HG02840 (cell line): ENCODE data around the gene KRTAP12-2.
"Not testable (repeated sequence)": the region's sequence is repeated elsewhere in the genome, so short reads cannot be mapped to it uniquely, and the experiment has no call there.

Source experiments
- ATAC-seq: cut with Tn5 transposase; IDR thresholded peaks from one replicate; pipeline ENCODE4 v1.9.1; 2021; ENCODE audit warnings: mild to moderate bottlenecking, moderate library complexity, moderate number of reproducible peaks; ENCODE audit not compliant: unreplicated experiment, low FRiP score

The KRTAP12-2 gene

DNA sequence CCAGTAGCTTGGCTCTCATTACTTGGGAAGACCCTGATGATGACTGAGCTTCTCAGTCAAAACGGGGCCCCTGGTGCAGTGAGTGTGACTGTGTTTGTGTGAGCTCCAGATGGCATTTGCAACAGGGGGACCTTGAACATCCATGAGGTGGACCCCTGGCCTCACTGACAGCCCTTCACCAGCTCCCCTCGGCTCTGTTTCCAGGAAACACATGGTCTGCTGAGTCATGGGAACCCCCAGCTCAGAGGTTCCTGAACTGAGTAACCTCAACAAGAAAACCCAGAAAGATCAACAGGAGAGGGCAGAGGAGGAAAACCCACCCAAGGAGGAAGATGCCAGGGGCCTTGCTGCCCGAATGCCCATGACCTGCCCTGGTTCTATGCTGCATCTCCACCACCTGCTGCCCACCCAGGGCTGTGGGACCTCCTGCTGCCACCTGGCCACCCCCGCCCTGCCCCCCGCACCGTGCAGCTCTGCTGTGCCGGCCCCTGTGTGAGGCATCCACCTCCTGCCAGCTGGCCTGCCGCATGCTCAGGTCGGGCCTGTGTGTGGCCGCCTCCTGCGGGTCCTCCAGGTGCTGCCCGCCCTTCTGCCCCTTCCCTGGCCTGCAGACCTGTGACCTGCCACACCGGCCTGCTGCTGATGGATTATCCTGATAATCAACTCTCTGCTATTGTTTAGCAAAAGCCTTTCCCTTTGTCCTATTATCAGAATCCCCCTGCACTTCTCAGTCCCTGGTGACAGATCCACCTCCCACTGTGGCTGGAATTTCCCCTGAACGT, 19.5 kb upstream of the KRTAP12-2 start:
- no peak for ATAC-seq

DNA sequence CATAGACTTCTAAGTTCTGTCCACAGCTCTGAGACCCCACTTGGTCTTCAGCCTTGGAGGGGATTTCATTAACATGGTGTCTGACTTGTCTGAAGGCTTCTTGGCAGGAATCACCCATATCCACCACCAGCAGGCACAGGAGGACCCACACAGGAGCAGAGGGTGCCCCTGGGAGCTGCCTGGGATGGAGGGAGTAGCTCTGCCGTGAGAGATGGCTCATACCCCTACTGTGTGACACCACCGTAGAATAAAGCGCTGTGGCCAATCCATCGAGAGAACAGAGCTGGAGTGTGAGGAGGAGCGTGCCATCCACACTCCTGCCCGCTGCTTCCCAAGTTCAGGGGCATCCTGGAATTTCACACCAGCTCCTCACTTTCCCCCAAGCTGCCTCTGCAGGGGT, 18.3 kb upstream of the KRTAP12-2 start:
- not testable (repeated sequence) for ATAC-seq

DNA sequence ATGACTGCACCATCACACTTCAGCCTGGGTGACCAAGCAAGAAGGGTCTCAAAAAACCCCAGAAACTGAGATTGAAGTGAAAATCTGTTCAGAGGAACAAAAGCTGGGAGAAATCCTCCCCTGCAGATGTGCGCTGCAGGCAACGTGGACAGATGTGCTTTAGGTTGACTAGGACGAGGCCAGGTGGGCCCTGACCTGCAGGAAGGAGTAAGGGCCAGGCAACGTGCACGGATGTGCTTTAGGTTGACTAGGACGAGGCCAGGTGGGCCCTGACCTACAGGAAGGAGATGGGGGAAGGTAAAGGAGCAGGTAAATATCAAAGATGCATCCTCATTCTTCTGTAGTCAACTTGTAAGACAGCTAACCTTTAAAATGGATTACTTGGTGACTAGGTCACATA, 17.8 kb upstream of the KRTAP12-2 start:
- ATAC-seq, result no peak

DNA sequence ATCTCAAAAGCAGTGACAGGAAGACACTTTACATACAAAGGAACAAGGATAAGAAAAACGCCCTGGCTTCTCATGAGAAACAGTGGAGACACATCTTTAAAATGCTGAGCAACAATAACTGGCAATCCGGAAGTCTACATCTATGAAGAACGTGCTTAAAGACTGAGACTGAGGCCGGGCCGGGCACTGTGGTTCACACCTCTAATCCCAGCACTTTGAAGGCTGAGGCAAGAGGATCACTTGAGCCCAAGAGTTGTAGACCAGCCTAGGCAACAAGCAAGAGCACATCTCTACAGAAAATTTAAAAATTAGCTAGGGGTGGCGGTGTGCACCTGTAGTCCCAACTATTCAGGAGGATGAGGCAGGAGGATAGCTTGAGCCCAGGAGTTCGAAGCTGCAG, 17.4 kb upstream of the KRTAP12-2 start:
- ATAC-seq, result no peak

DNA sequence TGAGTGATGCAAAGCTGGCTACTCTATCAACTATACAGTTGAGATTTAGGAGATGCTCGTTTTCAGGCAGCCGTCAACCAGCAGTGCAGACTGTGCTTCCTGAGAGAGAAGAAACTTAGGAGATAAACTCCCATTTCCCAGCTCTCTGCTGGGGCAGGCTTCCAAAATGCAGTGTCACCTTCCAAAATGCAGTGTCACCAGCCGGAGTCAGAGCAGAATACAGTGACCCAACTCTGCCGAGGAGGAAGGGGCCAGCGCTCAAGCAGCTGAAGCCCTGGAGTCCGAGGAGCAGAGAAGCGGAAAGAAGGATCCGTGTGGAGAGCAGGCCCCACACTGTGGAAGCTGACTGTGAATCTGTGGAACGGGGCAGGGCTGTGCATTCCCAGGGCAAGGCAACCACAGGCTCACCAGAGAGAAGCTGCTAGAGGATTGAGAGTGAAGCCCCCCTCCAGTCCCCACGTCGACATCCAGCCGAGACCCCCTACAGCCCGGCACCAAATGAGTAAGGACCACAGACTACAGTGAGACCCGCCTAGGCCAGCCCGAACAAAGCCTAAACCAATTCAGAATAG, 15.9 kb upstream of the KRTAP12-2 start:
- ATAC-seq, result no peak

DNA sequence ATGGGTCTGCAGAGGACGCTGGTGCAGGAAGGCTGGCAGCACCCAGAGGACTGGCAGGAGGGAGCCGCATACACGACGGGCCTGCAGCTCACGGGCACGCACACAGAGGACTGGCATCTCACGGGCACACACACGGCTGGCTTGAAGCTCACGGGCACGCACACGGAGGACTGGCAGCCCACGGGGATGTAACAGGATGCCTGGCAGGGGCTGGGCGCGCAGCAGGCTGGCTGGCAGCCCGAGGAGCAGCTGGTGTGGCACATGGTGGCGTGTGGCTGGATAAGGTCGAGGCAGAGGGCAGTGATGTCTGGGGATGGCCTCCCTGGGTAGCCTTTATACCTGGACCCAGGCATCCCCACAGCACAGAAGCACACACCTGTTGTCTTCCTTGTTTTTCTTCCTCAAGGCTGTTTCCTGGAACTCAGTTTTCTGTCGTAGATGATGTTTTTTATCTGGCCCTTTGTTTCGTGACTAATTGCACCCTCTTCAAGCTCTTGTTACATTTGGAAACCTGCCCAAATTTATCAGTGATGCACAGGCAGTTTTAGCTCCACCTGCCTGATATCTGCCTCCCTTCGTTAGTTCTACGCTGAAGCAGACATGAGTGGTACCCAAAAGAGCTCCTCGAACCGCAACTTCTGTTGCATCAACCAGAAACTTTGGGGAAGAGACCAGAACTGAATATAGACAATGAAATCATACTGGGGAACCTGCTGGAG, 15.3 kb upstream of the KRTAP12-2 start, which contains the start of gene KRTAP12-1:
TSS of gene KRTAP12-1 (minus strand) at position 303 of the 719 bp plus-strand sequence. CDS start at position 263, 40 bp downstream.
- no peak for ATAC-seq

DNA sequence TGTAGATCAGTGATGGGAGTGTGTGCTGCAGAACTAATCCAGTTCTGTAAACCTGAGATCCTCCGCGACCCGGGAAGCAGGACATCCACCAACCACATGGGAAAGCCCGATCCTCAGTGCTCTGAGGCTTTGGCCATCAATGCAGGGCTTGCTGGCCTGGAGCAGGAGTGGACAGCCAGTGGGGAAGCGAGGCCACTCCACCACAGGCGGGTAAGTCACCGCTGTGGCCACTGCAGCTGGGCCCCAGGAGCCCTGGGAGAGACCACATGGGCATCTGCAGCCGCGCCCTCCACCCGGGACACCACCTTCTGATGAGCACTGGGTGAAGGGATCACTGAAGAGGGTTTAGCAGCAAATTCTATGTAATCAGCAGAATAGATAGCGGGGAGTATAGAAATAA, 14.4 kb upstream of the KRTAP12-2 start:
- no peak for ATAC-seq

DNA sequence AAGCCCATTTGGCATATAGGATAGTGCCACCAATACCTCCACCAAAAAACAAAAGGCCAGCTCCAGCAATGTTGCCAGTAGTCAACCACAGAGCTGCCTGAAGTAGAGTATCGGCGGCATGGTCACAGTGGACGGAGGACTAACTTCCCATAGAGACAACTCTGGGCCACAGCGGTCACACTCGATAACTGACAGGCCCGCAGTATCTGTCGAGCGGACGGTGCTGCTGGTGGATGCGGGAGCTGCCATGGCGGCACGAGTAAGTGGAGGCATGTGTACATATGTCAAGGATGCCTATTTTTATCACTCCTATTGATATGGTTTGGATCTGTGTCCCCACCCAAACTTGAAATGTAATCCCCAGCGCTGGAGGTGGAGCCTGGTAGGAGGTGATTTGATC, 11.2 kb upstream of the KRTAP12-2 start:
- no peak for ATAC-seq

DNA sequence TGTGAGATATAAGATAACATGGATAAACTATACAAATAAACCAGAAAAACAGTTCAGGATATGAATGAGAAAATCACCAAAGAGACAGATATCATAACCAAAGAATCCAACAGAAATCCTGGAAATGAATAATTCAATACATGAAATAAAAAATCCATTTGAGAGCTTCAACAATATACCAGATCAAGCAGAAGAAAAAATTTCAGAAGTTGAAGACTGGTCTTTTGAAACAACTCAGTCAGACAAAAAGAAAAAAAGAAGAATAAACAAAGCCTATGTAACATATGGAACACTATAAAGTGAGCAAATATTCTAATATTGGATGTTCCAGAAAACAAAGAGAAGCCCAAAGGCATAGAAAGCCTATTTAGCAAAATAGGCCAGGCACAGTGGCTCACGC, 5.2 kb upstream of the KRTAP12-2 start:
- no peak for ATAC-seq

DNA sequence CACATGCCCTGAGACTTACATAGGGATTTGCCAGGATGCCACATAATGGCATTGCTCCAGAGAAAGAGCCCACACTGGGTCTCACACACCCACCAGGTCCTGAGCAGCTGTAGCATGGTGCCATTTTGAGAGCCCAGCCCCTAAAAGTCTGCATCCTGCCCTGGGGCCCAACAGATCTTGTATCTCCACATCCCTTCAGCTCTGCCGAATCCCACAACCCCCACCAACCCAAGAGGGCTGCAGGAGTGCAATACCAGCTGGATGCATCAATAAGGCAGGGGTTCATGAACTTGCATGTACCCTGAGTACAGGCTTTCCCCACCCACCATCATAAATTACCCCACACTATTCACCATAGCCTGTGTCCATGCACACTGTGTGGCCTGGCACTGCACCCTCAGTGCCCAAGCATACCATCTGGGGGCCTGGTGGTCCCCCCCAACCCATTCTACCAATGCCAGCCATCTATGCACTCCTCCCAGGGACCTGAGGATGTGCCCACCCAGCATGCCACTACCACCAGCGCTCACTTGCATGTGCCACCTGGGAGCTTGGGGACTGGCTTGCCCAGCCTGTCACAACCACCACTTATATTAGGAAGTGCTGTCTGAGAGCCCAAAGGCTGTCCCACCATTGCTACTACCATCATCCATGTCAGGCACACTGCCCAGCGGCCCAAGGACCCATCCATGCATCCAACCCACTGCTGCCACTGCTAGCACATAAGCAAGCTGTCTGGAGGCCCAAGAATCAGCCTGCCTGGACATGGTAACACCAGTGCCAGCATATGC, 4.1 kb upstream of the KRTAP12-2 start:
- ATAC-seq, result no peak

DNA sequence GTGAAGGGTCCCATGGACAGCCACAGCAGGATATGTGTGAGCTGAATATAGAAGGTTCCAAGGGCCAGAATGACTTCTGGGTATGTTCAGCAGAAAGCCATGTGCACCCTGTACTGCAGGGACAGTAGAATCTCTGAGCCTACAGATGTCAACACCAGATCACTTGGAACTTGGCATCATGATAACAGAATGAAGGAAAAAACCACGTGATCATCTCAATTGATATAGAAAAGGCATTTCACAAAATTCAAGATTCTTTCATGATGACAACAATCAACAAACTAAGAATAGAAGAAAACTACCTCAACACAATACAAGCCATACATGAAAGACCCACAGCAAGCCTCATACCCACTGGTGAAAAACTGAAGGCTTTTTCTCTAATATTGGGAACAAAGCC, 885 bp upstream of the KRTAP12-2 start:
- no peak for ATAC-seq

DNA sequence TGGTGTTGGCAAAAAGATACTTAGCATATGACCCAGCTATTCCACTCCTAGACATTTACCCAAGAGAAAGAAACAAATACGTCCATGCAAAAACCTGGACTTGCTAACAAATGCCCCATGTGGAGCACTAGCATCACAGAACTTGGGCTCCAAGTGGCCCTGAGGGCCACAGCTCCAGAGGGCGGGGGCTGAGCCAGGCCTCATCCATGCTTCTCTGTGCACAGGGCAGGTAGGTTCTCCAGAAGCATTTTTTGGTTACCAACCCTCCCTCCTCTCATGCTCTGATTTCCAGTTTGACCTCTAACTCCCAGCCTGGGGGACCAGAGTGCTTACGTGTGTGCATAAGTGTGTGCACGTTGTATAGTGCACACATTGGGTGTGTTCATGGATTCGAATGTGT, 2.0 kb downstream of the KRTAP12-2 start:
- no peak for ATAC-seq

DNA sequence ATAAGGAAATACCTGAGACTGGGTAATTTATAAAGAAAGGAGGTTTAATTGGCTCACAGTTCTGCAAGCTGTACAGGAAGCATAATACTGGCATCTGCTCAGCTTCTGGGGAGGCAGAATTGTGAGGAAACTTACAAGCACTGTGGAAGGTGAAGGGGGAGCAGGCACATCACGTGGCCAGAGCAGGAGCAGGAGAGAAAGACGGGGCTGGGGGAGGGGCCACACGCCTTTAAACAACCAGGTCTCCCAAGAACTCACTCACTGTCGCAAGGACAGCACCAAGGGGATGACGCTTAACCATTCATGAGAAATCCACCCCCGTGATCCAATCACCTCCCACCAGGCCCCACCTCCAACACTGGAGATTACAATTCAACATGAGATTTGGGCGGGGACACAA, 5.2 kb downstream of the KRTAP12-2 start:
- not testable (repeated sequence) for ATAC-seq

DNA sequence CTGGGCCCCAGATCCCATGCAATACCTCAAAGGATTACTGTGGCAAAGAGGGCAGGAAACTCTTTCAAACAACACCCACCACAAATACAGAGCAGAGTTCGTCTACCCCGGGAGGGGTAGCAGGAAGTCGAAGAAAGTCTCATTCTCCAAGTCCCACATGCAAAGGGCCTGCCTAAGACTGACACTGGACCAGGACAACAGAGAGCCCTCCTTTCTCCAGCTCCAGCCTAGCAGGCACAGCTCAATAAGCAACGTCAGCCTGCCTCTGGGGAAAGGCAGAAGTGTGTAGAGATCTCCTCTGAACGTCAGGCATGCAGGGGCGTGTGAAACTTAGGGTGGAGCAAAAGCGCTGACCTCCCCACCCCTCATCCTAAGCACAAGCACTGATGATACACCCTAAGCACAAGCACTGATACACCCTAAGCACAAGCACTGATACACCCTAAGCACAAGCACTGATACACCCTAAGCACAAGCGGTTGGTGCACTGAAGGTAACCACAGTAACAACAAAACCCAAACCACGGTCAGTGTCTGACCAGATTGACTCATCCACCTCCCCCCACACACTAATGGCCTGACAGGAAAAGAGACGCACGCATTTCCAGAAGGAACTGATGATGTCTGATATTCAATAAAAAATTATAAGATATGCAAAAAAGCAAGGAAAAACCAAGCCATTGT, 7.7 kb downstream of the KRTAP12-2 start:
- ATAC-seq, result no peak

DNA sequence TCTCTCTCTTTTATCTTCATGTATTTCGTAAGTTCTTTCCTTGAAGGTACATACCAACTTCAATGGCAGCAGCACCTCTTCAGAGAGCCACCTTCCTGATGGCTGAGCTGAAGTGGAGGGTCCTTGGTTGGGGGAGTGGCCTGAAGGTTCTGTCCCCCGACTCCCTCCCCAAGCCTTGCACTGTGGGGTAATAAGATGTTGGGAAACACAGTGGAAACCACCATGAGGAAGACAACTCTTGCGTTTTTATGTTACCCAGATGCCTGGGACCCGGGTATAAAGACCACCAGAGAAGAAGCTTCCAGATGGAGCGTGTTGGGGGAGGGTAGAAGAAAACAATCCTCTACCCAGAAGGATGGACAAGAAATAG, 8.2 kb downstream of the KRTAP12-2 start:
- ATAC-seq, result no peak

DNA sequence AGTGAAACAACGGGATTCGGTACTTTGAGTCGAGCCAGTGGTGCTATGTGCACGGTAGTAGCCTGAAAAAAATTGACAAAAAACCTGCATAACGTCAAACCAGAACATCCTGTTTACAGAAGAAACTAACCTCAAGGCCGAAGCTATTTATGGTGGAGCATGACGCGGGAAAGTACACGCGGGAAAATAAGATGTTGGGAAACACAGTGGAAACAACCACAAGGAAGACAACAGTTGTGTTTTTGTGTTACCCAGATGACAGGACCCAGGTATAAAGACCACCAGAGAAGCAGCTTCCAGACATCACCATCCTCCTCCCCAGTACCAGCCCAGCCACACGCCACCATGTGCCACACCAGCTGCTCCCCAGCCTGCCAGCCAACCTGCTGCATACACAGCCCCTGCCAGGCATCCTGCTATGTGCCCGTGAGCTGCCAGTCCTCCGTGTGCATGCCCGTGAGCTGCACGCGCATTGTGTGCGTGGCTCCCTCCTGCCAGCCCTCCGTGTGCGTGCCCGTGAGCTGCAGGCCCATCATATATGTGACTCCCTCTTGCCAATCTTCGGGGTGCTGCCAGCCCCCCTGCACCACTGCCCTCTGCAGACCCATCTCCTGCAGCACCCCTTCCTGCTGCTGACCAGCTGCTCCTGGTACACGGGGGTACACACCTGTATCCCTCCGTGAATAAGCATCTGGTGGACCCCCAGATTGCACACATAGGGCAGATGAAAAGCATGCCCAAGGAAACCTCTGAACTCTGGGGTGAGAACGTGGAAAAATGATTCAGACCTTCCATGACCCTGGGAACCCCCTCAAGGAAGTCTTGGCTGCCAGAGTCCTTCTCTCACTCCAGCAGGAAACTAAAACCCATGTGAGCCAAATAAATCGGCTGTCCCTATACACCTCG, 8.8 kb downstream of the KRTAP12-2 start, which contains the start of gene KRTAP12-3:
TSS of gene KRTAP12-3 (plus strand) at position 298 of the 906 bp plus-strand sequence. CDS start at position 346, 48 bp downstream.
- ATAC-seq, result no peak

DNA sequence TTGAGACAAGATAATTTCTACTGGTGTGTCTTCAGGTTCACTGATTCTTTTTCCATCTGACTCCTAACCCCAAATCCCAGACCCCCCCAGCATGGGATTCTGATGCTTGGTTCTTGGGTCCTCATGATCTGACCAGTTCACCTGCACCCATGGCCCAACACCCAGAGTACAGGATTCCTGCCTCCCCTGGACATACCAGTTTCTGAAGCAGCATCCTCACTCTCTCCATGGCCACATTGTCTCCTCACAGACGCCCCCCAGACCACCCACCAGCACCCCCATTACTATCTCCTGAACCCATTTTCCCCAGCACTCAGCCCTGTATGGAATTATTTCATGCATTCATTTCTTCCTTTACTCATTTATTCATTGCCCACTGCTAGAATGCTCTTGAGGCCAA, 9.9 kb downstream of the KRTAP12-2 start:
- ATAC-seq, result no peak

DNA sequence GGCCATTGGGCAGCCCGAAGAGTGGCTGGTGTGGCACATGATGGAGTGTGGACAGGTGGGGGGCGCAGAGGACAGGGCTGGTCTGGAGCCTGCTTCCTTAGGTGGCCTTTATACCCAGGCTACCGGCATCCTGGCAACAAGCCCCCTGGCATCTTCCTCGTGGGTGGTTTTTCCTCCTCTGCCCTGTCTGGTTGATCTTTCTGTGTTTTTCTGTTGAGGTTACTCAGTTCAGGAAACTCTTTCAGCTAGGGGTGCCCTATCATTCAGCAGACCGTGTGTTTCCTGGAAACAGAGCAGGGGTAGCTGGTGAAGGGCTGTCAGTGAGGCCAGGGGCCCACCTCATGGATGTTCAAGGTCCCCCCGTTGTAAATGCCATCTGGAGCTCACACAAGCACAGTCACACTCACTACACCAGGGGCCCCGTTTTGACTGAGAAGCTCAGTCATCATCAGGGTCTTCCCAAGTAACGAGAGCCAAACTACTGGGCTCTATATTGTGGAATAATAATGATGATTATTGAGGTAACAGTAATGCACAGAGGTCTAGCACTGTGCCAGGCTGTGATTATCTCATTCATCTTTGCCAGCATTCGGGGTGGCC, 12.1 kb downstream of the KRTAP12-2 start, which contains the start of gene KRTAP12-4:
TSS of gene KRTAP12-4 (minus strand) at position 84 of the 600 bp plus-strand sequence. CDS start at position 39, 45 bp downstream.
- no peak for ATAC-seq
